ENCODE data around the gene SIMC1. TPM values are rescaled to one million over a fixed set of nuclear protein-coding genes. Genes with fewer than 3 reads are reported as not detected.

Gene SIMC1
- total RNA-seq, 1 donor from 2014 or later = 19.7 TPM

- Mint-ChIP-seq H3K27ac (ENCODE audit: unreplicated experiment) (no peak overlapping the region), H3K36me3 (ENCODE audit: unreplicated experiment) (peaks cover 42% of the 10 kb centered on the region), H3K4me3 (ENCODE audit: unreplicated experiment) (no peak overlapping the region), H3K4me1 (ENCODE audit: unreplicated experiment) (peaks cover 11% of the 10 kb centered on the region), H3K27me3 (ENCODE audit: unreplicated experiment) (no peaks in the 10 kb centered on the region), H3K9me3 (ENCODE audit: unreplicated experiment) (no peaks in the 10 kb centered on the region)
- no peak for DNase-seq (ENCODE audit: extremely low spot score, unreplicated experiment)
- no peak for TF ChIP-seq CTCF (IDR thresholded peaks at IDR 0.05)
Observed at GRCh38 chr5:176355400-176356178, 117.4 kb downstream of the SIMC1 start.

- no peak for DNase-seq (ENCODE audit: extremely low spot score, unreplicated experiment)
- Mint-ChIP-seq H3K4me1 (ENCODE audit: unreplicated experiment) (peaks cover 11% of the 10 kb centered on the region), H3K4me3 (ENCODE audit: unreplicated experiment) (no peak overlapping the region), H3K27ac (ENCODE audit: unreplicated experiment) (no peak overlapping the region), H3K36me3 (ENCODE audit: unreplicated experiment) (peaks cover 39% of the 10 kb centered on the region), H3K9me3 (ENCODE audit: unreplicated experiment) (no peaks in the 10 kb centered on the region), H3K27me3 (ENCODE audit: unreplicated experiment) (no peaks in the 10 kb centered on the region)
- no peak for TF ChIP-seq CTCF (IDR thresholded peaks at IDR 0.05)
Observed at GRCh38 chr5:176356179-176356566, 117.9 kb downstream of the SIMC1 start.

- DNase-seq (ENCODE audit: extremely low spot score, unreplicated experiment) = no peak
- H3K4me3 Mint-ChIP-seq (ENCODE audit: unreplicated experiment) = peak overlapping the region; percentile 50
- H3K9me3 Mint-ChIP-seq (ENCODE audit: unreplicated experiment) = no peaks in the 10 kb centered on the region
- peaks cover 14% of the 10 kb centered on the region for H3K4me1 Mint-ChIP-seq (ENCODE audit: unreplicated experiment)
- no peaks in the 10 kb centered on the region for H3K27me3 Mint-ChIP-seq (ENCODE audit: unreplicated experiment)
- H3K27ac Mint-ChIP-seq (ENCODE audit: unreplicated experiment) = no peak overlapping the region
- TF ChIP-seq CTCF (IDR thresholded peaks at IDR 0.05) = no peak
- H3K36me3 Mint-ChIP-seq (ENCODE audit: unreplicated experiment) = peaks cover 13% of the 10 kb centered on the region
Observed at GRCh38 chr5:176359658-176360057, 121.4 kb downstream of the SIMC1 start.

GRCh38 chr5:176360894-176361436 is 122.7 kb downstream of the SIMC1 start:
- H3K9me3 Mint-ChIP-seq (ENCODE audit: unreplicated experiment) = no peaks in the 10 kb centered on the region

More at GRCh38 chr5:176360894-176361436, 122.7 kb downstream of the SIMC1 start:
- no peak for TF ChIP-seq CTCF (IDR thresholded peaks at IDR 0.05)
- H3K27ac Mint-ChIP-seq (ENCODE audit: unreplicated experiment) = peak overlapping the region; percentile 90
- DNase-seq (ENCODE audit: extremely low spot score, unreplicated experiment) = no peak
- H3K27me3 Mint-ChIP-seq (ENCODE audit: unreplicated experiment) = no peaks in the 10 kb centered on the region
- peaks cover 9% of the 10 kb centered on the region for H3K36me3 Mint-ChIP-seq (ENCODE audit: unreplicated experiment)
- peaks cover 17% of the 10 kb centered on the region for H3K4me1 Mint-ChIP-seq (ENCODE audit: unreplicated experiment)
- peak overlapping the region; percentile 98 for H3K4me3 Mint-ChIP-seq (ENCODE audit: unreplicated experiment)

All from osteocyte (in vitro differentiated cells).